ENCODE results near the gene PPM1D.

DNA sequence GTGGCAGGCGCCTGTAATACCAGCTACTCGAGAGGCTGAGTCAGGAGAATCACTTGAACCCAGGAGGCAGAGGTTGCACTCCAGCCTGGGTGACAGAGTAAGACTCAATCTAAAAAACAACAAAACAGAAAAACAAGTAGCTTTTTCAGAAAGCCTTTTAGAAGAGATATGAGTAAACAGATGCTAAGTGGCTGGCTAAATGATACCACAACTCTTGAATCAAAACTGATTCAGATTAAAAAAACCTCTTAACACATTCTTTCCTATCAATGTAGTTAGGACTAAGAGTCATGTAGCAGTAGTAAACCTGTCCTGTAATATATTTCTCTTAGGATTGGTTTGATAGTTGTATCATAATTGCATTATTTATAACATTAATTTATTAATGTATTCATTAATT is 23.0 kb downstream of the PPM1D start:
- no peak for TF ChIP-seq CTCF (IDR thresholded peaks at IDR 0.05)
- TF ChIP-seq POLR2A (IDR thresholded peaks at IDR 0.05) = no peak

Measured in body of pancreas (tissue), 4 donors.